AG04450 (cell line): Measurements from ENCODE around the gene HOXB5. TPM values are rescaled to one million over a fixed set of nuclear protein-coding genes. Genes with fewer than 3 reads are reported as not detected.
A peak's percentile ranks its signal among the peaks of the same experiment; 100 is the strongest.

ENCODE experiments used
- CTCF ChIA-PET: fragments of 300-600, 350-600 bp; formaldehyde crosslinking; extraction: SDS; loops from one replicate; lab custom pipeline; 2022; ENCODE audit warnings: antibody characterized with exemption, inconsistent platforms; lab: Charles Lee
- POLR2A ChIA-PET: fragments of 350-600 bp; formaldehyde crosslinking; extraction: SDS; loops from one replicate; lab custom pipeline; 2021; ENCODE audit warnings: antibody characterized with exemption, inconsistent platforms; lab: Yijun Ruan, JAX
- DNase-seq: peaks from one replicate; pipeline ENCODE4 v3.0.0-alpha.2; 2011; ENCODE audit warnings: low read depth, low spot score
- H3K27ac ChIP-seq: one replicate; pipeline ENCODE4 v1.5.1; 2012; ENCODE audit warnings: low read depth, low read length, control low read depth
- H3K27me3 ChIP-seq: one replicate; pipeline ENCODE4 v1.6.0; 2012; ENCODE audit warnings: low read length; ENCODE audit not compliant: control insufficient read depth, insufficient read depth
- H3K4me3 ChIP-seq: 2 replicates; pipeline ENCODE4 v1.5.1; 2011; ENCODE audit warnings: mild to moderate bottlenecking, low read depth, low read length, control low read depth
- H3K9me3 ChIP-seq: 2 replicates; pipeline ENCODE4 v1.5.1; 2012; ENCODE audit warnings: low read length; ENCODE audit not compliant: control insufficient read depth, insufficient read depth
- CTCF ChIP-seq: IDR thresholded peaks from 2 replicates; pipeline ENCODE4 v1.5.1; 2011; ENCODE audit warnings: low read depth, low read length, control low read depth, inconsistent platforms
- polyA plus RNA-seq: library from polyadenylated mRNA; depleted of rRNA; stranded (reverse); fragments of >200 nt; gene quantifications from 2 replicates; pipeline ENCODE4 v1.2.3, GENCODE V29; 2011

HOXB5 gene
- polyA plus RNA-seq, 1 experiment = 9.4 TPM

GRCh38 chr17:48545022-48545375 lies 48.6 kb downstream of the HOXB5 start, which contains the start of gene HOXB2:
Gene HOXB2 (minus strand): TSS chr17:48545109. CDS start chr17:48544911, 198 bp downstream.
- Histone ChIP-seq H3K27me3 (no peaks in the 10 kb centered on the region), H3K4me3 (peak within 1 kb of the TSS; percentile 87), H3K27ac (peak within 1 kb of the TSS; percentile 97), H3K9me3 (no peaks in the 10 kb centered on the region; the same call in 1 of the 2 replicates)
- no peak for DNase-seq
- no peak for TF ChIP-seq CTCF
- ChIA-PET CTCF (no interaction called here), POLR2A (no interaction called here)

- DNase-seq = peak; percentile 78
- no peaks in the 10 kb centered on the region for H3K27me3 ChIP-seq
- H3K4me3 ChIP-seq = peak overlapping the region; percentile 87
- CTCF ChIA-PET = interaction anchor here (0.6 kb wide), 1 partner anchor 88 kb away, joined by 4 read pairs; no protein-coding TSS in a partner anchor
- no peak for TF ChIP-seq CTCF
- H3K27ac ChIP-seq = peak overlapping the region; percentile 97
- H3K9me3 ChIP-seq = no peaks in the 10 kb centered on the region; the same call in 1 of the 2 replicates
- POLR2A ChIA-PET = interaction anchor here (0.7 to 1.3 kb wide), 4 partner anchors 17 to 52 kb away, joined by 3 to 9 read pairs (median 5); no protein-coding TSS in a partner anchor
These were observed 49.1 kb downstream of the HOXB5 start for GRCh38 chr17:48544349-48545021.

DNA sequence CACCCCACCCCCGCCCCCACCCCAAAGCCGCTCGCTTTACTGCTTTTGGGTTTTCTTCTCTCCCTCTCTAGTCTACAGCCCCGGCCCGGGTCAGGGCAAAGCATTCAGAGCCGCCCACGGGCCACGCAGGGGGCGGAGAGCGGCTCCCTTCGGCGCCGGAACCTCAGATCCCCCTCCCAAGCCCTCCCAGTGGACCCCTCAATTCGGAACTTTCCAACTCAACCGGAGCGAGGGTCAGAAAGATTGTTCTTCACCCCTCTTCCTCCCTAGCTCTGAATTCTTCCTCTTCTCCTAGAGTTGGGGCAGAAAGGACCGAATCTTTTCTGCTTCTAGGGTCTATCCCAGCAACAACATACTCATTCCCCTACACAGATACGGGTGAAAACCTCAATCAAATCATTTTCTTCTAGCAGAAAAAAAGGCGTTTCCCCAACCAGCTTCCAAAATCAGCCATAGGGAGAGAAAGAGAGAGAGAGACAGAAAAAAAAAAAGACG lies 49.7 kb downstream of the HOXB5 start:
- Histone ChIP-seq H3K9me3 (no peaks in the 10 kb centered on the region; the same call in 1 of the 2 replicates), H3K27me3 (no peaks in the 10 kb centered on the region), H3K27ac (peak overlapping the region; percentile 97), H3K4me3 (peak overlapping the region; percentile 87)
- ChIA-PET POLR2A (interaction anchor here (0.7 to 1.3 kb wide), 4 partner anchors 17 to 51 kb away, joined by 3 to 9 read pairs (median 5); no protein-coding TSS in a partner anchor), CTCF (interaction anchor here (0.6 kb wide), 1 partner anchor 88 kb away, joined by 4 read pairs; no protein-coding TSS in a partner anchor)
- TF ChIP-seq CTCF = no peak
- no peak for DNase-seq

- Histone ChIP-seq H3K9me3 (no peaks in the 10 kb centered on the region; the same call in 1 of the 2 replicates), H3K27me3 (no peaks in the 10 kb centered on the region), H3K27ac (peak overlapping the region; percentile 97), H3K4me3 (peak overlapping the region; percentile 87)
- ChIA-PET POLR2A (interaction anchor here (1.2 to 1.3 kb wide), 2 partner anchors 18 to 40 kb away, joined by 6 to 9 read pairs; no protein-coding TSS in a partner anchor), CTCF (interaction anchor here (0.6 kb wide), 1 partner anchor 87 kb away, joined by 4 read pairs; no protein-coding TSS in a partner anchor)
- TF ChIP-seq CTCF = no peak
- no peak for DNase-seq
These were observed 50.3 kb downstream of the HOXB5 start for GRCh38 chr17:48543107-48543853.
